Right lobe of liver (tissue), 4 donors: ENCODE data around the gene CLEC6A.

Source experiments
- CTCF ChIP-seq, 4 donors: fragments of 200-600 bp in 3 of 4; fragments of 450-650 bp in 1 of 4; IDR thresholded peaks; one replicate each; pipeline versions ENCODE4 v1.5.1 to v1.8.0; 2016 to 2022; ENCODE audit warnings: antibody characterized with exemption in 4 of 4, mild to moderate bottlenecking in 2 of 4
- POLR2A ChIP-seq: fragments of 450-650 bp; IDR thresholded peaks from one replicate; pipeline ENCODE4 v1.6.1; 2017; ENCODE audit warnings: antibody characterized with exemption, mild to moderate bottlenecking
- donor health status: DM: no; HTN: no; CAD: no.
- donor health status: DM: no; HTN: no; CAD: no.
- donor health status: DM: no; HTN: yes; CAD: no.

GRCh38 chr12:8465301-8465996 lies 9.7 kb downstream of the CLEC6A start:
- no peak for TF ChIP-seq CTCF (IDR thresholded peaks at IDR 0.05)
- TF ChIP-seq POLR2A: no peak
